Suprapubic skin (tissue), 4 donors: ENCODE measurements around the gene FAF1. TPM values are rescaled to one million over a fixed set of nuclear protein-coding genes. Genes with fewer than 3 reads are reported as not detected.
"Not testable (repeated sequence)": the region's sequence is repeated elsewhere in the genome, so short reads cannot be mapped to it uniquely, and the experiment has no call there.

Experiments
- DNase-seq, 2 donors: peaks; one replicate each; pipeline ENCODE4 v3.0.0-alpha.2; 2019; ENCODE audit warnings: low spot score in 2 of 2
- H3K27ac ChIP-seq: fragments of 200-600 bp; sonication (generic); one replicate; pipeline ENCODE4 v1.5.1; 2019
- H3K27me3 ChIP-seq: fragments of 200-600 bp; sonication (generic); one replicate; pipeline ENCODE4 v1.5.1; 2019
- H3K36me3 ChIP-seq: fragments of 200-600 bp; sonication (generic); one replicate; pipeline ENCODE4 v1.5.1; 2019
- H3K4me1 ChIP-seq: fragments of 200-600 bp; sonication (generic); one replicate; pipeline ENCODE4 v1.5.1; 2019
- H3K4me3 ChIP-seq: fragments of 200-600 bp; sonication (generic); one replicate; pipeline ENCODE4 v1.5.1; 2019; ENCODE audit warnings: mild to moderate bottlenecking
- H3K9me3 ChIP-seq: fragments of 200-600 bp; sonication (generic); one replicate; pipeline ENCODE4 v1.5.1; 2019
- EP300 ChIP-seq: sonication (generic); formaldehyde crosslinking; IDR thresholded peaks from one replicate; pipeline ENCODE4 v1.6.1; 2017; ENCODE audit warnings: antibody characterized with exemption
- POLR2A ChIP-seq, 2 donors: fragments of 450-650 bp; IDR thresholded peaks; one replicate each; pipeline ENCODE4 v1.6.1; 2017; ENCODE audit warnings: antibody characterized with exemption in 2 of 2, mild to moderate bottlenecking in 2 of 2, moderate library complexity in 2 of 2
- POLR2AphosphoS5 ChIP-seq, 3 donors: sonication (generic); formaldehyde crosslinking; IDR thresholded peaks; one replicate each; pipeline ENCODE4 v1.6.1; 2017; ENCODE audit warnings: antibody characterized with exemption in 3 of 3
- WGBS: methylation state at CpG from one replicate; pipeline ENCODE4 v1.1.5; 2018; 5-methylcytosine and 5-hydroxymethylcytosine counted together
- total RNA-seq, 4 donors: library from RNA; depleted of rRNA; stranded (reverse); fragments of >200 nt; gene quantifications; one replicate each; pipeline ENCODE4 v1.1.0, GENCODE V29; 2016
- TF ChIP-seq, protein P1 (sequence below), 2 donors: fragments of 200-600 bp in 1 of 2; fragments of 450-650 bp in 1 of 2; sonication (generic) in 1 of 2; IDR thresholded peaks; one replicate each; pipeline ENCODE4 v1.5.1; 2016 to 2019; ENCODE audit warnings: antibody characterized with exemption in 2 of 2, mild to moderate bottlenecking in 1 of 2, moderate library complexity in 1 of 2

Gene FAF1
- total RNA-seq, 4 donors from 2014 or later: 35.1 to 61.6 (median 45.4) TPM

GRCh38 chr1:50542362-50542761 is 417.7 kb downstream of the FAF1 start:
- no peaks in the 10 kb centered on the region for H3K36me3 ChIP-seq
- TF ChIP-seq POLR2A (IDR thresholded peaks at IDR 0.05) (no peak), EP300 (no peak), POLR2AphosphoS5 (IDR thresholded peaks at IDR 0.05) (no peak)
- TF ChIP-seq, protein P1, sequence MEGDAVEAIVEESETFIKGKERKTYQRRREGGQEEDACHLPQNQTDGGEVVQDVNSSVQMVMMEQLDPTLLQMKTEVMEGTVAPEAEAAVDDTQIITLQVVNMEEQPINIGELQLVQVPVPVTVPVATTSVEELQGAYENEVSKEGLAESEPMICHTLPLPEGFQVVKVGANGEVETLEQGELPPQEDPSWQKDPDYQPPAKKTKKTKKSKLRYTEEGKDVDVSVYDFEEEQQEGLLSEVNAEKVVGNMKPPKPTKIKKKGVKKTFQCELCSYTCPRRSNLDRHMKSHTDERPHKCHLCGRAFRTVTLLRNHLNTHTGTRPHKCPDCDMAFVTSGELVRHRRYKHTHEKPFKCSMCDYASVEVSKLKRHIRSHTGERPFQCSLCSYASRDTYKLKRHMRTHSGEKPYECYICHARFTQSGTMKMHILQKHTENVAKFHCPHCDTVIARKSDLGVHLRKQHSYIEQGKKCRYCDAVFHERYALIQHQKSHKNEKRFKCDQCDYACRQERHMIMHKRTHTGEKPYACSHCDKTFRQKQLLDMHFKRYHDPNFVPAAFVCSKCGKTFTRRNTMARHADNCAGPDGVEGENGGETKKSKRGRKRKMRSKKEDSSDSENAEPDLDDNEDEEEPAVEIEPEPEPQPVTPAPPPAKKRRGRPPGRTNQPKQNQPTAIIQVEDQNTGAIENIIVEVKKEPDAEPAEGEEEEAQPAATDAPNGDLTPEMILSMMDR (IDR thresholded peaks at IDR 0.05): no peak
- no peak for DNase-seq

DNA sequence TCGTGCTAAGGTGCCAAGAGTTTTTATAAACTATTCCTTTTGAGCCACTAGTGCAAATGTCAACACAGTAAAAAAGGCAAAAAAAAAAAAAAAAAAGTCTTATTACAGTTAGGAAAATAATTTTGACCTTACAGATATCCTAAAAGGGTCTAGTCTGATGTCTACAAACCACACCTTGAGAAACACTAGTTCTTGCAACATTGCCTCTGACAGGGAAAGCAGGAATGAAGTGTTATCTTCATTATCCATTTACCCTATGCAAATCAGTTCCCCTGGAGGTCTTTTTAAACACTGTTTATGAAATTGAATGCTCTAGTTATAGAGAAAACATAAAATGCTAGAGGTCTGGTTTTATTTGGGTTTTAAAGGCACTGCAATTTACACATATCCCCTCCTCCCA is 421.6 kb downstream of the FAF1 start:
- 82% methylated on average over 1 of the region's 1 CpG for WGBS
- TF ChIP-seq POLR2AphosphoS5 (IDR thresholded peaks at IDR 0.05) (no peak), EP300 (no peak), POLR2A (IDR thresholded peaks at IDR 0.05) (no peak)
- TF ChIP-seq, protein P1 (IDR thresholded peaks at IDR 0.05): no peak
- Histone ChIP-seq H3K27ac (no peak overlapping the region), H3K4me3 (no peak overlapping the region), H3K27me3 (no peaks in the 10 kb centered on the region), H3K36me3 (peaks cover 5% of the 10 kb centered on the region), H3K9me3 (no peaks in the 10 kb centered on the region), H3K4me1 (no peaks in the 10 kb centered on the region)
- no peak for DNase-seq

More at GRCh38 chr1:50542362-50542761, 417.7 kb downstream of the FAF1 start:
- Histone ChIP-seq H3K4me1 (no peaks in the 10 kb centered on the region), H3K4me3 (no peak overlapping the region), H3K9me3 (no peaks in the 10 kb centered on the region), H3K27ac (no peak overlapping the region), H3K27me3 (no peaks in the 10 kb centered on the region)

DNA sequence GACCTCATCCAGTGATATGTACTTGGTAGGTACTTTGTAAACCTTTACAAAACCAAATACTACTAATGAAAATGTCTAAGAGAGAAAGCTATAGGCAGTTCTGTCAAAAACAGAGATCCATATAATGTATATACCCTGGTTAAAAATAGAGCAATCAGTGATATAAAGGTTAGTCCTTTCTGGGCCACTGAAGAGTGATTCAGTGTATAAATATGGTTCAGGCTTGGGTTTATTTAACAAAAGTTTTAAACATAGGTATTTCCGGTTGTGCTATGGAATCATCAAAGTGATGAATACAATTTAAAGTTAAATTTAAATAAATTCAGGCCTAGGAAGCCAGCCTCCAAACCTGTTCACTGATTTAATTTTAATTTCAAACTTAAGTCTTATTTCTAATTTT is 428.5 kb downstream of the FAF1 start:
- H3K4me1 ChIP-seq: no peaks in the 10 kb centered on the region
- H3K4me3 ChIP-seq: no peak overlapping the region
- peaks cover 24% of the 10 kb centered on the region for H3K36me3 ChIP-seq
- 91% methylated on average over 1 of the region's 1 CpG for WGBS
- DNase-seq: no peak
- H3K27ac ChIP-seq: no peak overlapping the region
- H3K27me3 ChIP-seq: no peaks in the 10 kb centered on the region
- TF ChIP-seq POLR2A (IDR thresholded peaks at IDR 0.05) (no peak), EP300 (no peak), POLR2AphosphoS5 (IDR thresholded peaks at IDR 0.05) (no peak)
- TF ChIP-seq, protein P1 (IDR thresholded peaks at IDR 0.05): no peak
- H3K9me3 ChIP-seq: no peaks in the 10 kb centered on the region

DNA sequence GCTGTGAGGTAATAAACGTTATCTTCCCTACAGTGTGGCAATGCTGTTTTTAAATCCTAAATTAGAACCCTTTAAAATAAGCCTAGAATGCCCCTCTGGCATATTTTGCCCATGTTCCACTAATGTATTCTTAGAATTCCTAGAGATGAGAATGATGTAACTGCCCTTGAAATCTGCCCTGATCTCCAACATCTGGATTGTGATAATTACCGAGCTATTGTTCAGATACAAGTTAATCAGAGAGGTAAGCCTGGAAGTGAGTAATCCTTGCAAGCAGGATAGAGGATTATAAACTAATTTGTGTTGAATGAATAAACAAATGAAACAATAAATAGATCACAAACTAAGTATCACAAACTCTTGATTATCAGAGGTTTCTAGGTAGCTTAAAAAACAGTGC is 429.0 kb downstream of the FAF1 start:
- TF ChIP-seq EP300 (no peak), POLR2A (IDR thresholded peaks at IDR 0.05) (no peak), POLR2AphosphoS5 (IDR thresholded peaks at IDR 0.05) (no peak)
- TF ChIP-seq, protein P1 (IDR thresholded peaks at IDR 0.05): no peak
- no peak overlapping the region for H3K4me3 ChIP-seq
- DNase-seq: no peak
- H3K36me3 ChIP-seq: peaks cover 25% of the 10 kb centered on the region
- H3K27me3 ChIP-seq: no peaks in the 10 kb centered on the region
- 64% methylated on average over 2 of the region's 2 CpGs for WGBS
- no peaks in the 10 kb centered on the region for H3K4me1 ChIP-seq
- H3K9me3 ChIP-seq: no peaks in the 10 kb centered on the region
- H3K27ac ChIP-seq: no peak overlapping the region

- H3K4me3 ChIP-seq: no peak overlapping the region
- no peaks in the 10 kb centered on the region for H3K9me3 ChIP-seq
- no peaks in the 10 kb centered on the region for H3K4me1 ChIP-seq
- peaks cover 29% of the 10 kb centered on the region for H3K36me3 ChIP-seq
- no peak for DNase-seq
- no peaks in the 10 kb centered on the region for H3K27me3 ChIP-seq
- no peak overlapping the region for H3K27ac ChIP-seq
- TF ChIP-seq POLR2AphosphoS5 (IDR thresholded peaks at IDR 0.05) (no peak), POLR2A (IDR thresholded peaks at IDR 0.05) (no peak), EP300 (no peak)
- TF ChIP-seq, protein P1 (IDR thresholded peaks at IDR 0.05): no peak
Observed at GRCh38 chr1:50529510-50529909, 430.6 kb downstream of the FAF1 start.

DNA sequence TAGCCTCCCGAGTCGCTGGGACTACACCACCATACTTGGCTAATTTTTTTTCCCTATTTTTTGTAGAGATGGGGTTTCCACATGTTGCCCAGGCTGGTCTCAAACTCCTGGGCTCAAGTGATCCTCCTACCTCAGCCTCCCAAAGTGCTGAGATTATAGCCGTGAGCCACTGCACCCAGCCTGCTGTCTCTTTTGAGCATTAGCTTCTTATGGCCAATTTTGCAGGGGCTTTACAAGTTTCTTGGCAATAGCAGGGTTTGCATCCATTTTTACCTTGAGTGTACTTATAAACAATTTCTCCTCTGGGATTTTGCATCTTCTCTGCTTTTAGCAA is 432.1 kb downstream of the FAF1 start:
- H3K9me3 ChIP-seq, H3K4me3 ChIP-seq, H3K27ac ChIP-seq, DNase-seq, H3K27me3 ChIP-seq, H3K4me1 ChIP-seq: not testable (repeated sequence)
- 100% methylated on average over 3 of the region's 3 CpGs for WGBS
- H3K36me3 ChIP-seq: peaks cover 20% of the 10 kb centered on the region
